GM23248 (cell line): ENCODE measurements around the gene SLC39A1.

Source experiments
- EZH2 ChIP-seq: fragments of 200-600 bp; sonication (generic); IDR thresholded peaks from 2 replicates; pipeline ENCODE4 v1.6.1; 2018; ENCODE audit warnings: antibody characterized with exemption, mild to moderate bottlenecking; ENCODE audit not compliant: insufficient read depth, poor library complexity, severe bottlenecking
- EZH2phosphoT487 ChIP-seq: fragments of 200-600 bp; sonication (generic); IDR thresholded peaks from 2 replicates; pipeline ENCODE4 v1.6.1; 2018; ENCODE audit warnings: antibody characterized with exemption, moderate library complexity, mild to moderate bottlenecking, low read depth; ENCODE audit not compliant: insufficient read depth

- TF ChIP-seq EZH2phosphoT487 (no peak), EZH2 (no peak)
Observed at GRCh38 chr1:153934746-153935145, 28.6 kb downstream of the SLC39A1 start.
